Measurements from ENCODE around the gene SLC39A8. TPM values are rescaled to one million over a fixed set of nuclear protein-coding genes. Genes with fewer than 3 reads are reported as not detected.

The SLC39A8 gene
- total RNA-seq, 1 experiment from 2014 or later, result 13.2 TPM

DNA sequence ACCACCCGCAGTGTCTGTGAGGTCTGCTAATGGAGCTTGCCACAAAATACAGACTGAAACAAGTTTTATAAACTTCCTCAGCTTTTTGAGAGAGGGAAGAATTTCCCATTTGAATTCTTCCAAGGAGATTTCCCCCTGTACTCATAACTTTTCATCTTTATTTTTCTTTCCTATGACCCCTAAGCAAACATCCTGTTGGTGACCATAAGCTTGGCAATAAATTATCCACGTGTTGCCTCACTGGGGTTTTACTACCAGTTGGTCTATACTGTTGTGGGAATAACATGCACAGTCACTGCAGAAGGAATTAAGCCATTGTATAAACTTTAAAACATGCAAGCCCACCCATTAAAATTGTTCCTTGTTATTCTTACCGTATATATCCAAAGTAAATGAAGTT lies 86.2 kb downstream of the SLC39A8 start:
- Histone ChIP-seq H3K36me3 (ENCODE audit: control insufficient read depth in 1 of 2, insufficient read depth in 2 of 2, low read length in 2 of 2) (no peaks in the 10 kb centered on the region), H3K9ac (ENCODE audit: low read length) (no peak overlapping the region), H2AFZ (ENCODE audit: low read depth, low read length, poor library complexity, severe bottlenecking) (no peak overlapping the region), H3K27me3 (ENCODE audit: insufficient read depth, low read length) (no peaks in the 10 kb centered on the region), H3K9me2 (ENCODE audit: insufficient read depth) (no peaks in the 10 kb centered on the region), H3K4me2 (ENCODE audit: low read length) (no peak overlapping the region), H3K4me1 (ENCODE audit: control insufficient read depth in 1 of 2, insufficient read depth in 2 of 2, low read length in 2 of 2) (peaks cover 4 to 5% of the 10 kb centered on the region in 2 experiments), H4K20me1 (ENCODE audit: insufficient read depth) (no peaks in the 10 kb centered on the region), H3K27ac (ENCODE audit: low read depth, low read length) (no peak overlapping the region), H3K4me3 (replicated peaks in 1 of 2; ENCODE audit: low read depth in 1 of 2, low read length in 2 of 2) (no peak overlapping the region), H3K9me3 (ENCODE audit: control insufficient read depth in 1 of 2, insufficient read depth in 1 of 2, low read depth in 1 of 2, low read length in 2 of 2) (no peaks in the 10 kb centered on the region), H3K79me2 (ENCODE audit: insufficient read depth, low read length) (no peaks in the 10 kb centered on the region)
- no peak for ATAC-seq
- TF ChIP-seq ELF1 (IDR thresholded peaks at IDR 0.05; ENCODE audit: borderline replicate concordance, low read depth), result no peak
- TF ChIP-seq, protein P1, sequence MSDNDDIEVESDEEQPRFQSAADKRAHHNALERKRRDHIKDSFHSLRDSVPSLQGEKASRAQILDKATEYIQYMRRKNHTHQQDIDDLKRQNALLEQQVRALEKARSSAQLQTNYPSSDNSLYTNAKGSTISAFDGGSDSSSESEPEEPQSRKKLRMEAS (IDR thresholded peaks at IDR 0.05), result no peak
- TF ChIP-seq EZH2phosphoT487 (IDR thresholded peaks at IDR 0.05; ENCODE audit: borderline replicate concordance), result no peak
- no peak for TF ChIP-seq SRF (IDR thresholded peaks at IDR 0.05; ENCODE audit: low read depth)
- TF ChIP-seq SP1 (IDR thresholded peaks at IDR 0.05; ENCODE audit: low read depth), result no peak
- TF ChIP-seq, protein P2, sequence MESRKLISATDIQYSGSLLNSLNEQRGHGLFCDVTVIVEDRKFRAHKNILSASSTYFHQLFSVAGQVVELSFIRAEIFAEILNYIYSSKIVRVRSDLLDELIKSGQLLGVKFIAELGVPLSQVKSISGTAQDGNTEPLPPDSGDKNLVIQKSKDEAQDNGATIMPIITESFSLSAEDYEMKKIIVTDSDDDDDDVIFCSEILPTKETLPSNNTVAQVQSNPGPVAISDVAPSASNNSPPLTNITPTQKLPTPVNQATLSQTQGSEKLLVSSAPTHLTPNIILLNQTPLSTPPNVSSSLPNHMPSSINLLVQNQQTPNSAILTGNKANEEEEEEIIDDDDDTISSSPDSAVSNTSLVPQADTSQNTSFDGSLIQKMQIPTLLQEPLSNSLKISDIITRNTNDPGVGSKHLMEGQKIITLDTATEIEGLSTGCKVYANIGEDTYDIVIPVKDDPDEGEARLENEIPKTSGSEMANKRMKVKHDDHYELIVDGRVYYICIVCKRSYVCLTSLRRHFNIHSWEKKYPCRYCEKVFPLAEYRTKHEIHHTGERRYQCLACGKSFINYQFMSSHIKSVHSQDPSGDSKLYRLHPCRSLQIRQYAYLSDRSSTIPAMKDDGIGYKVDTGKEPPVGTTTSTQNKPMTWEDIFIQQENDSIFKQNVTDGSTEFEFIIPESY (IDR thresholded peaks at IDR 0.05; ENCODE audit: extremely low read depth, insufficient replicate concordance, low read length), result no peak
- no peak for TF ChIP-seq POLR2AphosphoS5 (IDR thresholded peaks at IDR 0.05; ENCODE audit: low read depth, low read length)
- no peak for TF ChIP-seq TCF7L2 (IDR thresholded peaks at IDR 0.05; ENCODE audit: borderline replicate concordance, extremely low read depth, insufficient read depth, insufficient read length)
- no peak for TF ChIP-seq EZH2 (IDR thresholded peaks at IDR 0.05)
- no peak for TF ChIP-seq CBX3 (IDR thresholded peaks at IDR 0.05; ENCODE audit: low read depth)
- TF ChIP-seq, protein P3, sequence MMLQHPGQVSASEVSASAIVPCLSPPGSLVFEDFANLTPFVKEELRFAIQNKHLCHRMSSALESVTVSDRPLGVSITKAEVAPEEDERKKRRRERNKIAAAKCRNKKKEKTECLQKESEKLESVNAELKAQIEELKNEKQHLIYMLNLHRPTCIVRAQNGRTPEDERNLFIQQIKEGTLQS (IDR thresholded peaks at IDR 0.05), result no peak
- ChIA-PET POLR2A (no interaction called here), CTCF (no interaction called here), RAD21 (ENCODE audit: low non-redundant PET in 1 of 2, low total read pairs in 2 of 2, uncharacterized antibody in 2 of 2, unreplicated experiment in 2 of 2) (no interaction called here)
- no TSS peak for BruUV-seq (replicated peaks)
- intact Hi-C loops (cut with micrococcal nuclease), result no loop called here
- DNase-seq (ENCODE audit: low read depth, low spot score), result no peak
